GM18858 (cell line): Measurements from ENCODE around the gene MYO1D.

Source experiments
- ATAC-seq: cut with Tn5 transposase; IDR thresholded peaks from one replicate; pipeline ENCODE4 v1.9.1; 2021; ENCODE audit not compliant: unreplicated experiment

The MYO1D gene

GRCh38 chr17:32516940-32517701 is 359.8 kb downstream of the MYO1D start:
- ATAC-seq = no peak

DNA sequence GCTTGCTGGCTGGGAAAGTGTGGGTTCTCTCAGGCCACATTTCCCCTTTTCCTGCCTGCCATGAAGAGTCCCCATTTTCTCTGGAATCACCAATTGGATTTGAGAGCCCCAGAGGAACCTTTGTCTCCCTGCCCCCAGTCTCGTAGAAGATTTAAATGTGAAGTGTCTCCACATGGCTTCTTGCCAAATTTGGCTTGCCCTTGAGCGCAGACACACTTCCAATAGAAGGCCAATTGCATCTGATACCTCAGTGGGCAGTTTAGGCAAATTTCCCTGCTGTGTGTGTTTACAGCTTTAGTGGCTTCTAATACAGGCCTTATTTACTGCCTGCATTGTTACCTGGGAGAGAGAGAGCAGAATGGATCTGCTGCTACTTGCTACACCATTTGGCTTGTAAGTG is 360.5 kb downstream of the MYO1D start:
- ATAC-seq = no peak

DNA sequence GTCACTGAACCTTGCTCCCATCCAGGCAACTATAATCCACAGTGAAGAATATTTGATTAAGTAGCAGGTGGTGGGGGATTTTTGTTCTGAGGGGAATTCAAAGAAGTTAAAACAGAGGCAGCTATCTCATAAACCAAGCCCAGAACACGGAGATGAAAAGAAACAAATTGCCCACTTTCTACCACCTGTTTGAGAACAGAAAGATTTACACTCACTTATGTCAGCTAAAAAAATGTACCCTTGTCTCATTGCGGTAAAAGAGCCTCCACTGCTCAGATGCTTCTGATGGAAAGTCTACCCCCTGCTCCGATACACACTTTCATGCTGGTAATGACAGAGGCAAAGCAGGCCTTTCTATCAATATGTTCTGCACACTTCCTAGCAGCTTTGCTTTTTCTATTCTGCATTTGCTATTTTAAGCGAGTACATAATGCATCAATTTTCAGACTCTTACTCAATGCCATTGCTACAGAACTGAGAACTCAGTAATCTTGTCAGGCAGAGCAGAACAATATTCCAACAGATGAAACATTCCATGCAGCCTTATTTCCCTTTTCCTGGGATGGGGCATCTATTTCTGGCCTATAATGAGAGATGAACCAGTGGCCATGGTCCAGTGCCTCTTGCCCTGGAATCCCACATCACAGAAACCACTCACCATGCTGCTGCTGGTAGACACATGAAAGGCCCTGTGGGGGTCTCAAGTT is 361.1 kb downstream of the MYO1D start:
- peak; percentile 33 for ATAC-seq

- no peak for ATAC-seq
Measured at GRCh38 chr17:32514606-32515005, 362.3 kb downstream of the MYO1D start.

- ATAC-seq = no peak
Measured at GRCh38 chr17:32513579-32513978, 363.3 kb downstream of the MYO1D start.

DNA sequence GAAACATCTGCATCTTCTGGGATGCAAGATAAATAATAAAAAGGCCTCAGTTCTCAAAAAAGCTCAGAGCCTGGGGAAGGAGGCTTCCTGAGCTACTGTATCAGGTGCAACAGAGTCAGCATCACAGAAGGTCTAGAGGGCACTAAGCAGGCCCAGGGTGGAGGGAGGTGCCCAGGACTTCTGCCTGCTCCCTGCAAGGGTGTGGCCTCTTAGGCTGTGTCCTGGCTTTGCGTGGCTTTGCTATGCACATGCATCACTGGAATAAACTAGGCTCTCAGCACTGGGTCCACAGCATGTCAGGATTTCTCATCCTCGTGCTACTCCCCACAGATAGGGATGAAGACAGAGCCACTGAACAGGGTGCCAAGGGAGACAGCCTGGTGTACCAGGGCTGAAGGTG is 364.6 kb downstream of the MYO1D start:
- no peak for ATAC-seq

DNA sequence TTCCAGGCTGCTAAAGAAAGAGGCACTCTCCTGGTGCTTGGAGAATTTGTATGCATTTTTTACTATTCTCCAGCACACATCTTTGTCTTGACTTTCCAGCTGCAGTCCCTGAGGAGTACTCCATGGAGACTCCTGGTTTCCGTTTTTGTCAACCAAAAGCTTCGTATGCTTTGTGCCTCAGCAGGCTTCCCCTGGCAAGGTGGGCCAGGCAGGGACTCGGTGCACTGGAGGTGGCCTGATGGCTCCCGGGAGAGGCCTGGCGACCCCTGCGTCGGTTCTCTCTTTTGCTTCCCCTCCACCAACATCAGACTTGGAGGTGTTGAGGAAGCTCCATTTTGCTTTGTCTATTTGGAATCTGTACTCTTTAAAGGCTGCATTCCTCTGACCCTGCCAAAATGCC is 366.5 kb downstream of the MYO1D start:
- ATAC-seq = no peak

DNA sequence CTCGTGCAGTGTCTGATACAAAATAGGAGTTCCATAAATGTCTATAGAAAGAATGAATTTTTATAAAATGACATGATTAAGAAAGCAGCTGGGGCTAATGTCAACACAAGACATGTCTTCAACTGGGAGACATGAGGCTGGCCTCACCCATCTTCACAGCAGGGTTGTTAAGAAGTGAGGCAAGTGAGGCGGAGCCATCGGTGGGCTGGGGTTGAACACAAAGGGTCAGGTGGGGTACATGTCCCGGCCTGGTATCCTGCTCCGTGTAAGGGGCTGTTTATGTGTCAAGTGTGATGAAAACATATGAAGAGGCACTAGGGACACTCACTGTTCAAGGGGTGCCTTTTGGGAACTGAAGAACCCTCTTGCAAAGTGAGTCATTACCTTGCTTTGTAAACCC is 368.0 kb downstream of the MYO1D start:
- ATAC-seq = no peak

DNA sequence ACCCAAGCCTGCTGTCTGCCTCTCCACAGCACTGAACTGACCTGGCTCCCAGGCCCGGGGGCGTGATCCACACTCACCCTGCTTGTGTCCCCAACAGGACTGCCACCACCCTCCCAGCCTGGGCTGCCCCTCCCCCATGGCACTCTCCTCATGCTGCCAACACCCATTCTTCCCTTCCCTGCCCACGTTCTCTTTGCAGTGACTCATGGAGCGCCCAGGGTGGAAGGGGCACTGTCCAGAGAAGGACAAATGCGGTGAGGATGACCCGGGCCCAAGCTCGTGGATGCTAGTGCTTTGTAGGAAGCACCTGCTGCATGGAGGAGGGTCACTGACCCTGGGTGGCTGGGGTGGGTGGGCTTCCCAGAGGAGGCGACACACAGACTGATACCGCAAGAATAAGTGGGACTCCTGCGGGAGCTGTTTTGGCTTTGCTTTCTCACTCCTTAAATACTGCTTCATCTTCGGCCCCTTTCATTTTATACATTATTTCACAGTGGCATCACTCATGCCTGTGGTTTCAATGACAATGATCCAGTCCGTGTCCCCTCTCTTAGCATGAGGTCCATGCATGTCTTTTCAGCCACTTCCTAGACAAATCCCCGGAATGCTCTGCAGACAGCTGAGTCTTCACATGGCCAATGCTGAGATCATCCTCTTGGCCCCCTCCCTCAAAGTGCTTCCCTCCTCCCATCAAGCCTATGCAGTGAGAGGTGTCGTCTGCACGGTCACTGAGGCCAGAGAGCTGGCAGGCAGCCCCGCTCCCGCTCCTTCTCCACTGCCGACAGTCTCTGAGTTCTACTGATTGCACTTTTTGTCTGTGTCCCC is 372.5 kb downstream of the MYO1D start:
- ATAC-seq = no peak

GRCh38 chr17:32503251-32504165 is 373.4 kb downstream of the MYO1D start:
- ATAC-seq = peak; percentile 86

DNA sequence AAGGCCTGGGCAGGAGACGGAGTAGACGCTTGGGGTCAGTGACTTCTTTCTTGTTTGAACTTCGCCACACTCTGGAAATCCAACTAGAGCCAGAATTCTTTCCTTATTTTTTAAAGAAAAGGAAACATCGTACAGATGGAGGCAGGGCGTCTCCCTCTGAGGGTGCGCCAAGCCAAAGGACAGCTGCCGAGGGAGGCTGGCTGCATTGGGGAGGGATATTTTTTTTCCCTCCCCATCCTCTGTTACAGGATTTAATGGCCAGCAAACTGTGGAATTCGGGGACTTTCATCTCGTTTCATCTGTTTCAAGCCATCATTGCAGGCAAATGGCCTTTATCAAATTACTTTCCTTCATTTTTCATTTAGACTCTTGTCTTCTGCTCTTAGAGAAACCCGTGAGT is 374.2 kb downstream of the MYO1D start:
- ATAC-seq = no peak

- no peak for ATAC-seq
Measured at GRCh38 chr17:32502013-32502412, 374.9 kb downstream of the MYO1D start.

GRCh38 chr17:32498391-32498790 is 378.5 kb downstream of the MYO1D start:
- ATAC-seq = no peak

- no peak for ATAC-seq
Measured at GRCh38 chr17:32497431-32498205, 379.3 kb downstream of the MYO1D start.

- ATAC-seq = no peak
Measured at GRCh38 chr17:32496395-32497073, 380.4 kb downstream of the MYO1D start.

- ATAC-seq = no peak
Measured at GRCh38 chr17:32495359-32496231, 381.3 kb downstream of the MYO1D start.

DNA sequence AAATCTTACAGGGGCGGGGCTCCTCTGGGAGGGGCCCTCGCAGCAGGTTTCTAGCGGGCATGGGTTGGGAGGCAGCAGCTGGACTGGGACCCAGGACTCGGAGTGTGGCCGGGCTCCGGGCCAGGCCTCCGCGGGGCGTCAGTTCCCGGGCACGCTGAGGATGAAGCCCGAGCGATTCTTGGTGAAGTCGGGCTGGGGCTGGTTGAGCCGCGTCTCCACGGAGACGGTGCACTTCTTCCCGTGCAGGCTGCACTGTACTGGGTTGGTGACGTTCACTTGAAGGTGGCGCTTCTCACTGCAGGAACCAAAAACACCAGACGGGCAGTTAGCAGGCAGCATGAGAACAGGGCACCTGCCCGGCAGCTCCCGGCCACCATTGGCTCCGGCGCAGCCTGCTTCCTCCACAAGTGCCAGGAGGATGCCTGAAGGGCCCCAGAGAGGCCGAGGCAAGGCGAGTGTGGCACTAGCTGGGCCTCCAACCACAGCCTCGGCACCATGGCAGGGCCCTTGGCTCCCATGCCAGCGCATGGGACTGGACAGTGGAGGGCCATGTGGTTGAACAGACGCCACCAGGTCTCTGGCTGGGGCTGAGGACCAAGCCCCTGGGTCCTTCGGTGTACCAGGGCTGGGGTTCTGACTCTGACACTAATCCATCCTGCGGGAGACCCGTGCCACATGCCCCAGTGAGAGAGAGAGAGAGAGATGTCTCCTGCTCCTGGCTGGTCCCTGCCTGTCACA is 382.1 kb downstream of the MYO1D start:
- no peak for ATAC-seq
